ENCODE measurements around the gene PSORS1C2. TPM values are rescaled to one million over a fixed set of nuclear protein-coding genes. Genes with fewer than 3 reads are reported as not detected.
A peak's percentile ranks its signal among the peaks of the same experiment; 100 is the strongest.

PSORS1C2 gene
- total and polyA plus RNA-seq, 4 experiments from 2014 or later: not detected

GRCh38 chr6:31096215-31096614 is 42.7 kb downstream of the PSORS1C2 start:
- no peak overlapping the region for H3K27ac ChIP-seq (ENCODE audit: low read depth, low read length)
- H3K4me3 ChIP-seq (ENCODE audit: low read length in 2 of 2): no peak overlapping the region
- H3K4me3 Mint-ChIP-seq: peak overlapping the region in 2 of 8 donors; percentile 38 to 43
- no peak for DNase-seq
- peaks cover 36 to 56% (median 50%) of the 10 kb centered on the region in 4 donors for H3K4me1 Mint-ChIP-seq
- ChIA-PET CTCF (ENCODE audit: partially characterized antibody) (interaction anchor here (0.7 to 6.1 kb wide), 6 partner anchors 9 to 118 kb away, joined by 3 to 40 read pairs (median 16); partner anchors contain the start of genes C6orf15 and PSORS1C1), POLR2A (ENCODE audit: partially characterized antibody) (interaction anchor here (1.5 kb wide), 1 partner anchor 62 kb away, joined by 3 read pairs; the partner anchor contains the start of genes CCHCR1 and TCF19)
- H3K27ac Mint-ChIP-seq: peak overlapping the region in 3 of 7 donors; percentile 57 to 91 (median 62)
- no peaks in the 10 kb centered on the region for H3K9me3 ChIP-seq (ENCODE audit: control insufficient read depth in 1 of 2, low read length in 2 of 2)
- H3K27me3 Mint-ChIP-seq: no peaks in the 10 kb centered on the region
- H3K27me3 ChIP-seq (ENCODE audit: insufficient read depth, low read length): no peaks in the 10 kb centered on the region
- no peaks in the 10 kb centered on the region for H3K36me3 ChIP-seq (ENCODE audit: insufficient read depth, low read length)
- H3K9me3 Mint-ChIP-seq: no peaks in the 10 kb centered on the region
- H3K36me3 Mint-ChIP-seq: no peaks in the 10 kb centered on the region
- H3K4me1 ChIP-seq (ENCODE audit: insufficient read depth, low read length): peaks cover 58% of the 10 kb centered on the region
- intact Hi-C loops (cut with micrococcal nuclease): no loop called here

GRCh38 chr6:31094389-31094881 is 44.4 kb downstream of the PSORS1C2 start:
- Histone ChIP-seq H3K4me1 (ENCODE audit: insufficient read depth, low read length) (peaks cover 61% of the 10 kb centered on the region), H3K36me3 (ENCODE audit: insufficient read depth, low read length) (no peaks in the 10 kb centered on the region), H3K4me3 (ENCODE audit: low read length in 2 of 2) (peak overlapping the region in 1 of 2 donors; percentile 25), H3K9me3 (ENCODE audit: control insufficient read depth in 1 of 2, low read length in 2 of 2) (no peaks in the 10 kb centered on the region), H3K27ac (ENCODE audit: low read depth, low read length) (peak overlapping the region; percentile 40), H3K27me3 (ENCODE audit: insufficient read depth, low read length) (no peaks in the 10 kb centered on the region)
- peak overlapping the region; percentile 82 to 93 (median 90) for H3K27ac Mint-ChIP-seq
- peaks cover 38 to 58% (median 52%) of the 10 kb centered on the region in 4 donors for H3K4me1 Mint-ChIP-seq
- ChIA-PET POLR2A (ENCODE audit: partially characterized antibody) (interaction anchor here (1.0 to 2.9 kb wide), 8 partner anchors 9 to 447 kb away, joined by 3 to 21 read pairs (median 8); partner anchors contain the start of genes DDX39B, PSORS1C1 and VARS2), CTCF (ENCODE audit: partially characterized antibody) (interaction anchor here (0.6 to 6.1 kb wide), 10 partner anchors 8 to 364 kb away, joined by 3 to 40 read pairs (median 9); partner anchors contain the start of genes C6orf15 and PSORS1C1)
- no peaks in the 10 kb centered on the region for H3K9me3 Mint-ChIP-seq
- no peaks in the 10 kb centered on the region for H3K27me3 Mint-ChIP-seq
- peak overlapping the region; percentile 58 to 91 (median 76) for H3K4me3 Mint-ChIP-seq
- intact Hi-C loops (cut with micrococcal nuclease): loop anchor here (1.0 kb wide), 1 partner anchor 34 kb away; no protein-coding TSS in a partner anchor
- DNase-seq: peak; percentile 43 to 66 (median 57)
- no peaks in the 10 kb centered on the region for H3K36me3 Mint-ChIP-seq

- ChIA-PET POLR2A (ENCODE audit: partially characterized antibody) (interaction anchor here (1.0 to 2.9 kb wide), 8 partner anchors 9 to 600 kb away, joined by 3 to 21 read pairs (median 7); partner anchors contain the start of genes PSORS1C1 and VARS2), CTCF (ENCODE audit: partially characterized antibody) (interaction anchor here (0.9 to 6.1 kb wide), 12 partner anchors 9 to 362 kb away, joined by 3 to 40 read pairs (median 8); partner anchors contain the start of genes C6orf15, PSORS1C1 and VARS2)
- peaks cover 38 to 58% (median 50%) of the 10 kb centered on the region in 4 donors for H3K4me1 Mint-ChIP-seq
- no peaks in the 10 kb centered on the region for H3K27me3 ChIP-seq (ENCODE audit: insufficient read depth, low read length)
- H3K27ac Mint-ChIP-seq: peak overlapping the region in 6 of 7 donors; percentile 29 to 76 (median 52)
- no peak overlapping the region for H3K27ac ChIP-seq (ENCODE audit: low read depth, low read length)
- peaks cover 61% of the 10 kb centered on the region for H3K4me1 ChIP-seq (ENCODE audit: insufficient read depth, low read length)
- no peaks in the 10 kb centered on the region for H3K36me3 Mint-ChIP-seq
- H3K4me3 Mint-ChIP-seq: peak overlapping the region in 2 of 8 donors; percentile 12 to 34
- no peaks in the 10 kb centered on the region for H3K27me3 Mint-ChIP-seq
- no peaks in the 10 kb centered on the region for H3K9me3 Mint-ChIP-seq
- no peak for DNase-seq
- H3K4me3 ChIP-seq (ENCODE audit: low read length in 2 of 2): no peak overlapping the region
- H3K9me3 ChIP-seq (ENCODE audit: control insufficient read depth in 1 of 2, low read length in 2 of 2): no peaks in the 10 kb centered on the region
- intact Hi-C loops (cut with micrococcal nuclease): no loop called here
- H3K36me3 ChIP-seq (ENCODE audit: insufficient read depth, low read length): no peaks in the 10 kb centered on the region
Measured at GRCh38 chr6:31092769-31093505, 45.9 kb downstream of the PSORS1C2 start.

GRCh38 chr6:31092238-31092637 is 46.6 kb downstream of the PSORS1C2 start:
- Mint-ChIP-seq H3K36me3 (no peaks in the 10 kb centered on the region), H3K4me3 (no peak overlapping the region), H3K9me3 (no peaks in the 10 kb centered on the region), H3K27me3 (peaks cover 0 to 4% of the 10 kb centered on the region in 2 donors), H3K4me1 (peaks cover 36 to 58% (median 49%) of the 10 kb centered on the region in 4 donors), H3K27ac (peak overlapping the region in 3 of 7 donors; percentile 29 to 68 (median 34))
- no peaks in the 10 kb centered on the region for H3K36me3 ChIP-seq (ENCODE audit: insufficient read depth, low read length)
- ChIA-PET POLR2A (ENCODE audit: partially characterized antibody) (interaction anchor here (1.1 to 2.9 kb wide), 4 partner anchors 9 to 261 kb away, joined by 3 to 11 read pairs (median 3); partner anchors contain the start of gene PSORS1C1), CTCF (ENCODE audit: partially characterized antibody) (interaction anchor here (2.4 to 3.3 kb wide), 2 partner anchors 13 to 24 kb away, joined by 15 to 38 read pairs; no protein-coding TSS in a partner anchor)
- intact Hi-C loops (cut with micrococcal nuclease): no loop called here
- DNase-seq: no peak
- H3K27me3 ChIP-seq (ENCODE audit: insufficient read depth, low read length): no peaks in the 10 kb centered on the region
- H3K4me3 ChIP-seq (ENCODE audit: low read length in 2 of 2): no peak overlapping the region
- no peaks in the 10 kb centered on the region for H3K9me3 ChIP-seq (ENCODE audit: control insufficient read depth in 1 of 2, low read length in 2 of 2)
- H3K4me1 ChIP-seq (ENCODE audit: insufficient read depth, low read length): peaks cover 57% of the 10 kb centered on the region
- H3K27ac ChIP-seq (ENCODE audit: low read depth, low read length): no peak overlapping the region

GRCh38 chr6:31091680-31092079 is 47.2 kb downstream of the PSORS1C2 start:
- Histone ChIP-seq H3K4me3 (ENCODE audit: low read length in 2 of 2) (no peak overlapping the region), H3K27ac (ENCODE audit: low read depth, low read length) (no peak overlapping the region), H3K27me3 (ENCODE audit: insufficient read depth, low read length) (no peaks in the 10 kb centered on the region), H3K9me3 (ENCODE audit: control insufficient read depth in 1 of 2, low read length in 2 of 2) (no peaks in the 10 kb centered on the region), H3K4me1 (ENCODE audit: insufficient read depth, low read length) (peaks cover 53% of the 10 kb centered on the region), H3K36me3 (ENCODE audit: insufficient read depth, low read length) (no peaks in the 10 kb centered on the region)
- Mint-ChIP-seq H3K36me3 (no peaks in the 10 kb centered on the region), H3K9me3 (no peaks in the 10 kb centered on the region), H3K27me3 (peaks cover 0 to 4% of the 10 kb centered on the region in 2 donors), H3K4me3 (no peak overlapping the region), H3K4me1 (peaks cover 36 to 57% (median 47%) of the 10 kb centered on the region in 4 donors), H3K27ac (peak overlapping the region in 1 of 7 donors; percentile 41)
- DNase-seq: no peak
- intact Hi-C loops (cut with micrococcal nuclease): no loop called here
- POLR2A ChIA-PET (ENCODE audit: partially characterized antibody): interaction anchor here (1.1 to 2.9 kb wide), 3 partner anchors 12 to 105 kb away, joined by 3 to 11 read pairs (median 3); partner anchors contain the start of gene PSORS1C1
- CTCF ChIA-PET (ENCODE audit: partially characterized antibody): interaction anchor here (1.4 to 3.3 kb wide), 3 partner anchors 12 to 35 kb away, joined by 4 to 38 read pairs (median 5); no protein-coding TSS in a partner anchor

GRCh38 chr6:31090973-31091364 is 47.9 kb downstream of the PSORS1C2 start:
- peaks cover 30 to 50% (median 41%) of the 10 kb centered on the region in 4 donors for H3K4me1 Mint-ChIP-seq
- no peak overlapping the region for H3K27ac ChIP-seq (ENCODE audit: low read depth, low read length)
- no peaks in the 10 kb centered on the region for H3K9me3 Mint-ChIP-seq
- POLR2A ChIA-PET (ENCODE audit: partially characterized antibody): interaction anchor here (1.1 kb wide), 1 partner anchor 11 kb away, joined by 3 read pairs; no protein-coding TSS in a partner anchor
- no peak overlapping the region for H3K4me3 ChIP-seq (ENCODE audit: low read length in 2 of 2)
- H3K27ac Mint-ChIP-seq: peak overlapping the region in 2 of 7 donors; percentile 36 to 59
- peaks cover 0 to 4% of the 10 kb centered on the region in 2 donors for H3K27me3 Mint-ChIP-seq
- no peaks in the 10 kb centered on the region for H3K36me3 Mint-ChIP-seq
- intact Hi-C loops (cut with micrococcal nuclease): no loop called here
- no peaks in the 10 kb centered on the region for H3K27me3 ChIP-seq (ENCODE audit: insufficient read depth, low read length)
- H3K4me1 ChIP-seq (ENCODE audit: insufficient read depth, low read length): peaks cover 46% of the 10 kb centered on the region
- DNase-seq: no peak
- H3K9me3 ChIP-seq (ENCODE audit: control insufficient read depth in 1 of 2, low read length in 2 of 2): no peaks in the 10 kb centered on the region
- H3K4me3 Mint-ChIP-seq: no peak overlapping the region
- CTCF ChIA-PET (ENCODE audit: partially characterized antibody): interaction anchor here (1.1 to 2.9 kb wide), 6 partner anchors 11 to 360 kb away, joined by 3 to 20 read pairs (median 4); partner anchors contain the start of gene PSORS1C1
- H3K36me3 ChIP-seq (ENCODE audit: insufficient read depth, low read length): no peaks in the 10 kb centered on the region

All from CD4-positive, alpha-beta memory T cell (primary cell).